HCEC 1CT (cell line): ENCODE results near the gene QRICH1.

Experiments used
- DNase-seq: peaks from one replicate; pipeline ENCODE4 v3.0.0-alpha.2; 2017

The QRICH1 gene

DNA sequence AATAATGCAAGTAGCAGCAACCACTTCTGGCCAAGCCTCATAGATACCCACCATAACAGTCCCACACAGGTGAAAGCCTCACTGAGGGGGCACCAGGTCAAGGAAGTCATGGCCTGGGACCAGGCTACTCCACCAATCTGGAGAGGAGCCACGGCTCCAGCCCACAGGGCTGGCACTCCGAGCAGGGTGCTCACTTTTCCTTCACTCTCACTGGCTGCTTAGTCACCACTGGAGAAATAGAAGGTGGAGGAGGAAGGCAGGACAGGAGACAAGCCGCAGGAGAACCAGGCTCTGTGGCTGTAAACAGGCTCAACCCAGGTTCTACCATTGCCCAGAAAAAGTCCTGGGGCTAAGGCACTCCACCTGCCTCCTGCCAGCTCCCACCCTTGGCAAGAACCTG, 25.6 kb upstream of the QRICH1 start:
- no peak for DNase-seq

- DNase-seq = no peak
Measured at GRCh38 chr3:49119036-49119435, 25.2 kb upstream of the QRICH1 start.

- no peak for DNase-seq
Measured at GRCh38 chr3:49112262-49112661, 18.4 kb upstream of the QRICH1 start.

DNA sequence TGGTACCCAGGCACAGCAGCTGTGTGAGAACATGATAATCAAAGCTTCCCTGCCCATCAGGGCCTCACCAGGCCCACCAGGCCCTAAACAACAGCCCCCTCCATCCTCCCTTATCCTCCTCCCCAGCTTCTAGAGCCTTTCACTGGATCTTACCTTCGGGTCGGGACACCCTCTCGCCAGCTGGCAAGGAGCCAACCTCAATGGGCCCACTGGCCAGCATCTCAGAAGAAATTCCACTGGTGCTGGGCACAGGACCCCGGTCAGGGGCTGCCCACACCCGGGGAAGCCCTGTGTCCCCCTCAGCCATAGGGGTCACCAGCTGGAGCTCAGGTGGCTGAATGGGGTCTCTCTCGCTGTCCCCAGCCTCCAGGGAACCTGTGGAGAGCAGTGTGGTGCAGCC, 17.5 kb upstream of the QRICH1 start:
- no peak for DNase-seq

- no peak for DNase-seq
Measured at GRCh38 chr3:49110780-49111179, 16.9 kb upstream of the QRICH1 start.

GRCh38 chr3:49108346-49108745, 14.5 kb upstream of the QRICH1 start:
- DNase-seq = no peak

DNA sequence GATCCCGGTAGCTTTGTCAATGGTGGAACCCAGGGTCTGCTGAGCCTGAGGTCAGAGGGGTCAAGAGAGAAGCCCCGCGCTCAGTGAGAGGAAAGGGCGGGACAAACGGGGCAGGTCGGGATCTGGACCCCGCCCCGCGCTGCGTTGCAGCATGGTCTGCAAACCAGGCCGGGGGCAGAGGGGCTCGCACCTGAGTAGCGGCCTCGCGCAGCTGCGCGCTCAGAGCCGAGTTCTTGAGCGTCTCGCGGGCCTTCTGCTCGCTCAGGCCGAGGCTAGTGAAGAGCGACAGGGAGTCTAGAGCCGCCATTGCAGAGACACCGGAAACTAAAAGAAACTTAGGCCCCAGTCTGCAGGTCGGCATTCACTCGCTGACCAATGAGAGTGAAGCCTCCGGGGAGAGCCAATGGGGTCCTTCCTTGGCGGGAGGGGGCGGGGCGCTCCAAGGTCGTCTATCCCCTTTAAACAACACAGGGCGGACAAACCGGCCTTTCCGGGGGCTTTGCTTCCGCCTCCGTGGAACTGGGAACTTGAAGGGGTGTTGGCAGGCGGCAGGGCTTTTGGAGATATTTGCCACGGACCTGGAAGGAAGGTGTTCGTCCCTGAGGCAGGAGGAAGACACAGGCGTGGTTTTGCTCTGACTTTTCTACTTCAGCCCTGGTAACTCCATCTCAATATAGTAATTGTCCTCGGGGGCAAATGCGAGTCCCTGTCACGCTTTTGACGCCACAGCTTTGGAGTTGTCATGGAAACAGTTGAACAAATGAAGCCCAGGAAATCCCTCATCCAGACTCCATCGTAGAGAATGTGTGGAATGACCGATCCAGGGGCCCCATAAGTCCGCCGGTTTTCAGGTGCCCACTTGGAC, 10.8 kb upstream of the QRICH1 start, which contains the start of gene QARS1:
TSS of gene QARS1 (minus strand) at position 331 of the 865 bp plus-strand sequence. CDS start at position 307, 24 bp downstream.
- peak; percentile 86 for DNase-seq

GRCh38 chr3:49104052-49104426, 10.2 kb upstream of the QRICH1 start:
- no peak for DNase-seq

GRCh38 chr3:49100046-49100615, 6.3 kb upstream of the QRICH1 start:
- no peak for DNase-seq

- no peak for DNase-seq
Measured at GRCh38 chr3:49098910-49099630, 5.2 kb upstream of the QRICH1 start.

- no peak for DNase-seq
Measured at GRCh38 chr3:49098429-49098828, 4.6 kb upstream of the QRICH1 start.

- peak; percentile 67 for DNase-seq
Measured at GRCh38 chr3:49092938-49093852, 676 bp downstream of the QRICH1 start.

- no peak for DNase-seq
Measured at GRCh38 chr3:49081429-49081828, 12.4 kb downstream of the QRICH1 start.

DNA sequence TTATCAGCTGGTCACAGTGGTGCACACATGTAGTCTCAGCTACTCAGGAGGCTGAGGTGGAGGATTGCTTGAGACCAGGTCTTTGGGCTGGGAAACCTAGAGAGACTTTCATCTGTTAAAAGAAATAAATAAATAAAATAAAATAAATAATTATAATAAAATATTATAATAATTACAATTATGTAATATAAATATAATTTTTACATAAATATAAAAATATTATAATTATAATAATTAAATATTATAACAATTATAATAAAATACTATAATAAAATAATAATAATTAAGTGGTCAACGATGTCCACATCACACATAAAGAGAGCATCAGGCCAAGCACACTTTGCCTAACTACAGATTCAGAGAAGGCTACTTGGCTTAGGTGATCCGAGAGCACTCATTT, 14.6 kb downstream of the QRICH1 start:
- DNase-seq = no peak

DNA sequence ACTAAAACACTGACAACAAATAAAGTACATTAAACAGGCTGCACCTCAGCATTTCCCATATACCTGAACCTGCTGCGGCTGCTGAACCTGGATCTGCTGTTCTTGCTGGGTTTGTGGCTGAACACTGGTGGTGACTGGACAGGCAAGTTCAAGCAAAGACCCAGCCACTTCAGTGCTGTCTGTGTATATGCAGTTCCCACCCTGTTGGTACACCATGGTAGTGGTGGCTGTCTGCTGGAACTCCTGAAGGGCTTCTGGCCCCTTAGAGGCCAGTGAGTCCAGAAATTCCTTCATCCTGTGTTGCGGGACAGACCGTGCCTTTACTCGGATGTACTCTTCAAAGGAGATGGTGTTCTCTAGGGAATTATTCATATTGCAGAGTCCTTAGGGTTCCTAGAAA, 17.2 kb downstream of the QRICH1 start:
- no peak for DNase-seq

- DNase-seq = no peak
Measured at GRCh38 chr3:49076116-49076515, 17.8 kb downstream of the QRICH1 start.

GRCh38 chr3:49058011-49058410, 35.9 kb downstream of the QRICH1 start:
- DNase-seq = no peak

GRCh38 chr3:49057268-49057667, 36.6 kb downstream of the QRICH1 start:
- no peak for DNase-seq

DNA sequence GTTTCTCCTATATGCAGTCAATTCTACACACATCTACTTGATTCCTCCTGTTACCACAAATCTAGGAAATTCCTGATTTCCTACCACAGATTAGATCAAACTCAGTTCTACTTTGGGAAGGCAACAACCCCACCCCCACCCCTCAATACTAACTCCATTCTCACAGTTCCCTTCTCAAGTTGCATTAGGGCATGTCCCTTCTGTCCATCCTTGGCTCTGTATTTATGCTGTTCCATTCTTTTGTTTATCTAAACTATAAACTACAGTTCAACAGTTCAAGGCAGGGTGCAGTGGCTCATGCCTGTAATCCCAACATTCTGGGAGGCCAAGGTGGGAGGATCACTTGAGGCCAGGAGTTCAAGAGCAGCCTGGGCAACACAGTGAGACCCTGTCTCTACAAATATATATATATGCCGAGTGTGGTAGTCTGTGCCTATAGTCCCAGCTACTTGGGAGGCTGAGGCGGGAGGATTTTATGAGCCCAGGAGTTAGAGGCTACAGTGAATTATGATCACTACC, 39.5 kb downstream of the QRICH1 start:
- peak; percentile 9 for DNase-seq

DNA sequence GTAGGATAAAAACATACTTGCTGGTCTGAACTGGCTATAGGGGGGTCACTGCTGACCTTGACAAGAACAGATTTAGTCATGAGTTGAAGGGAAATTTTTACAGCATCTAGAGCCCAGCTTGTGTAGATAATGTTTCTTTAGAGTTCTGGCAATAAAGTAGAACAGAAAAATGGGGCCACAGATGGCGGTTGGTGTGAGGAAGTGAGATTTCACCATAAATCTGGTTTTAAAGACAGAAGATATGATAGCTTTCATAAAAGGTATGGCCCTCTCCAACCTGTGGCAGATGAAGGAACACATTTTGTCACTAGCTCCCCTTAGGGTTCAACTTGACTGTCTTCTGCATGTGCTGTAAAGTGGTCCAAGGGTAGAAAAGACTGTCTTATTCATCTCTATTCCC, 40.3 kb downstream of the QRICH1 start:
- DNase-seq = no peak

DNA sequence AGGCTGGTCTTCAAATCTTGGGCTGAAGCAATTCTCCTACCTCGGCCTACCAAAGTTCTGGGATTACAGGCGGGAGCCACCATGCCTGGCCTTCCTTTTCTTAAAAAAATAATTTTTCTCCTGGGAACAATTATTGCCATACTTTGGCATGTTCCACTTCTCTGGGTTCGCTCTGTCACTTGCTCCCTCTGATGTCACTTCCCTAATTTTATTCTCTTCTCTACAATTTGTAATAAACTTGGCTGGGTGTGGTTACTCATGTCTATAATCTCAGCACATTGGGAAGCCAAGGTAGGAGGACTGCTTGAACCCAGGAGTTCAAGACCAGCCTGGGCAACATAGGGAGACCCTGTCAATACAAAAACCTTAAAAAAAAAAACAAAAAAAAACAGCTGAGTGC, 58.6 kb downstream of the QRICH1 start:
- no peak for DNase-seq

GRCh38 chr3:49034650-49035049, 59.2 kb downstream of the QRICH1 start:
- DNase-seq = no peak
